Suprapubic skin (tissue), 3 donors: ENCODE results near the gene KCND3.

Source experiments
- POLR2AphosphoS5 ChIP-seq, 3 donors: sonication (generic); formaldehyde crosslinking; IDR thresholded peaks; one replicate each; pipeline ENCODE4 v1.6.1; 2017; ENCODE audit warnings: antibody characterized with exemption in 3 of 3
- TF ChIP-seq, protein P1 (sequence below), 2 donors: fragments of 200-600 bp in 1 of 2; fragments of 450-650 bp in 1 of 2; sonication (generic) in 1 of 2; IDR thresholded peaks; one replicate each; pipeline ENCODE4 v1.5.1; 2016 to 2019; ENCODE audit warnings: antibody characterized with exemption in 2 of 2, mild to moderate bottlenecking in 1 of 2, moderate library complexity in 1 of 2

DNA sequence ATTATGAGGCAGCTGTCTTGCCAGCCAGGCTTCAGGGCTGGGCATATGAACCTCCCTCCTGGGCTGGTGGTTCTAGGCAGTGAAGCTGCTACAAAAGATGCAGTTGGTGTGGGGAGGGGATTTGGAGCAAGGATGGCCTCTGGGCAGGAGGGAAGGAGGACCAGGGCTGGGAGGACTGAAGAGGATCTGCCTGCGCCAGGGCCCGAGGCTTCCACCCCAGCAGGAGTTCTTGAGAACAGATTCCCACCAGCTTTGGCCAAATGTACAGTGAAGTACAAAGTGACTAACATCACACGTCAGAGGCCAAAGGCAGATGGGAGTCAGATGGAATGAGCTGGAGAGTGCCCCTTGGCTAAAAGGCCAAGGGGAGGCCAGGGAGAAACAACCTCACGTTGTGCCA lies 171.4 kb downstream of the KCND3 start:
- TF ChIP-seq, protein P1, sequence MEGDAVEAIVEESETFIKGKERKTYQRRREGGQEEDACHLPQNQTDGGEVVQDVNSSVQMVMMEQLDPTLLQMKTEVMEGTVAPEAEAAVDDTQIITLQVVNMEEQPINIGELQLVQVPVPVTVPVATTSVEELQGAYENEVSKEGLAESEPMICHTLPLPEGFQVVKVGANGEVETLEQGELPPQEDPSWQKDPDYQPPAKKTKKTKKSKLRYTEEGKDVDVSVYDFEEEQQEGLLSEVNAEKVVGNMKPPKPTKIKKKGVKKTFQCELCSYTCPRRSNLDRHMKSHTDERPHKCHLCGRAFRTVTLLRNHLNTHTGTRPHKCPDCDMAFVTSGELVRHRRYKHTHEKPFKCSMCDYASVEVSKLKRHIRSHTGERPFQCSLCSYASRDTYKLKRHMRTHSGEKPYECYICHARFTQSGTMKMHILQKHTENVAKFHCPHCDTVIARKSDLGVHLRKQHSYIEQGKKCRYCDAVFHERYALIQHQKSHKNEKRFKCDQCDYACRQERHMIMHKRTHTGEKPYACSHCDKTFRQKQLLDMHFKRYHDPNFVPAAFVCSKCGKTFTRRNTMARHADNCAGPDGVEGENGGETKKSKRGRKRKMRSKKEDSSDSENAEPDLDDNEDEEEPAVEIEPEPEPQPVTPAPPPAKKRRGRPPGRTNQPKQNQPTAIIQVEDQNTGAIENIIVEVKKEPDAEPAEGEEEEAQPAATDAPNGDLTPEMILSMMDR (IDR thresholded peaks at IDR 0.05), result no peak
- no peak for TF ChIP-seq POLR2AphosphoS5 (IDR thresholded peaks at IDR 0.05)
